OCI-LY3 (cell line): Measurements from ENCODE around the gene GNAT3.

Source experiments
- H2AFZ ChIP-seq: fragments of 200-600, 300-600 bp; shearing (Covaris generic); 2 replicates; pipeline ENCODE4 v1.6.0; 2014; ENCODE audit warnings: antibody characterized with exemption, low read depth, low read length
- H3K27ac ChIP-seq: fragments of 200-600, 300-600 bp; sonication (generic); 2 replicates; pipeline ENCODE4 v1.5.1; 2014; ENCODE audit warnings: mild to moderate bottlenecking, low read length, moderate library complexity, mixed read lengths
- H3K27me3 ChIP-seq: fragments of 200-600, 300-600 bp; sonication (generic); 2 replicates; pipeline ENCODE4 v1.6.1; 2014; ENCODE audit warnings: low read depth, low read length, mixed read lengths
- H3K36me3 ChIP-seq: fragments of 200-600, 300-600 bp; sonication (generic); replicated peaks from 2 replicates; pipeline ENCODE3; 2014; ENCODE audit warnings: low read depth, low read length, mixed read lengths
- H3K4me1 ChIP-seq: fragments of 300-600, 200-600 bp; sonication (generic); 2 replicates; pipeline ENCODE4 v1.6.1; 2014; ENCODE audit warnings: low read length, mixed read lengths
- H3K4me2 ChIP-seq: fragments of 200-600, 300-600 bp; sonication (generic); 2 replicates; pipeline ENCODE4 v1.6.1; 2014; ENCODE audit warnings: low read length, mixed read lengths
- H3K4me3 ChIP-seq: fragments of 300-600, 200-600 bp; sonication (generic); 2 replicates; pipeline ENCODE4 v1.5.1; 2014; ENCODE audit warnings: antibody characterized with exemption, mild to moderate bottlenecking, low read length, moderate library complexity
- H3K79me2 ChIP-seq: fragments of 300-600, 200-600 bp; shearing (Covaris generic); 2 replicates; pipeline ENCODE4 v1.6.1; 2014; ENCODE audit warnings: mild to moderate bottlenecking, low read length, mixed read lengths
- H3K9ac ChIP-seq: fragments of 300-600, 200-600 bp; shearing (Covaris generic); 2 replicates; pipeline ENCODE4 v1.6.0; 2014; ENCODE audit warnings: mild to moderate bottlenecking, low read length, moderate library complexity
- H3K9me3 ChIP-seq: fragments of 200-600, 300-600 bp; shearing (Covaris generic); 2 replicates; pipeline ENCODE4 v1.6.1; 2014; ENCODE audit warnings: low read length, mixed read lengths; ENCODE audit not compliant: insufficient read depth
- H4K20me1 ChIP-seq: fragments of 200-600, 300-600 bp; sonication (generic); 2 replicates; pipeline ENCODE4 v1.6.1; 2016; ENCODE audit warnings: low read length, mixed read lengths; ENCODE audit not compliant: insufficient read depth
- CTCF ChIP-seq: fragments of 200-600, 300-600 bp; sonication (generic); IDR thresholded peaks from 2 replicates; pipeline ENCODE4 v1.5.1; 2014; ENCODE audit warnings: antibody characterized with exemption, low read length, low read depth
- EZH2phosphoT487 ChIP-seq: fragments of 200-600 bp; shearing (Covaris generic); IDR thresholded peaks from 2 replicates; pipeline ENCODE4 v1.6.1; 2018; ENCODE audit warnings: antibody characterized with exemption, mixed run types, low read depth

Gene GNAT3

GRCh38 chr7:80413383-80413945 lies 98.4 kb downstream of the GNAT3 start:
- H3K36me3 ChIP-seq = no peaks in the 10 kb centered on the region
- no peaks in the 10 kb centered on the region for H3K4me1 ChIP-seq
- H4K20me1 ChIP-seq = no peaks in the 10 kb centered on the region
- H3K27ac ChIP-seq = no peak overlapping the region
- H3K9me3 ChIP-seq = no peaks in the 10 kb centered on the region
- H2AFZ ChIP-seq = no peak overlapping the region
- no peak overlapping the region for H3K4me2 ChIP-seq
- TF ChIP-seq CTCF (no peak), EZH2phosphoT487 (no peak)
- H3K9ac ChIP-seq = no peak overlapping the region
- no peak overlapping the region for H3K4me3 ChIP-seq
- no peaks in the 10 kb centered on the region for H3K79me2 ChIP-seq
- no peaks in the 10 kb centered on the region for H3K27me3 ChIP-seq

- Histone ChIP-seq H3K4me1 (no peaks in the 10 kb centered on the region), H3K79me2 (no peaks in the 10 kb centered on the region), H3K36me3 (no peaks in the 10 kb centered on the region), H2AFZ (no peak overlapping the region), H3K9me3 (no peaks in the 10 kb centered on the region), H3K27me3 (no peaks in the 10 kb centered on the region), H3K27ac (no peak overlapping the region), H4K20me1 (no peaks in the 10 kb centered on the region), H3K9ac (no peak overlapping the region), H3K4me2 (no peak overlapping the region), H3K4me3 (no peak overlapping the region)
- TF ChIP-seq EZH2phosphoT487 = no peak
- no peak for TF ChIP-seq CTCF
Measured at GRCh38 chr7:80412842-80413241, 99.0 kb downstream of the GNAT3 start.

GRCh38 chr7:80411621-80412020 lies 100.2 kb downstream of the GNAT3 start:
- Histone ChIP-seq H4K20me1 (no peaks in the 10 kb centered on the region), H3K4me2 (no peak overlapping the region), H3K27ac (no peak overlapping the region), H3K9me3 (no peaks in the 10 kb centered on the region), H3K27me3 (no peaks in the 10 kb centered on the region), H3K79me2 (no peaks in the 10 kb centered on the region), H3K4me1 (no peaks in the 10 kb centered on the region), H3K36me3 (no peaks in the 10 kb centered on the region), H3K9ac (no peak overlapping the region), H3K4me3 (no peak overlapping the region), H2AFZ (no peak overlapping the region)
- no peak for TF ChIP-seq EZH2phosphoT487
- TF ChIP-seq CTCF = no peak

- no peaks in the 10 kb centered on the region for H3K9me3 ChIP-seq
- no peak for TF ChIP-seq EZH2phosphoT487
- TF ChIP-seq CTCF = no peak
- no peak overlapping the region for H2AFZ ChIP-seq
- no peaks in the 10 kb centered on the region for H3K27me3 ChIP-seq
- H3K27ac ChIP-seq = no peak overlapping the region
- H3K4me3 ChIP-seq = no peak overlapping the region
- no peaks in the 10 kb centered on the region for H3K36me3 ChIP-seq
- H3K4me1 ChIP-seq = no peaks in the 10 kb centered on the region
- H4K20me1 ChIP-seq = no peaks in the 10 kb centered on the region
- no peak overlapping the region for H3K9ac ChIP-seq
- H3K79me2 ChIP-seq = no peaks in the 10 kb centered on the region
- H3K4me2 ChIP-seq = no peak overlapping the region
Measured at GRCh38 chr7:80410081-80410480, 101.8 kb downstream of the GNAT3 start.
